HG03575 (cell line): ENCODE results near the gene FAM124A.

Experiments used
- ATAC-seq: cut with Tn5 transposase; IDR thresholded peaks from one replicate; pipeline ENCODE4 v1.9.1; 2021; ENCODE audit not compliant: unreplicated experiment, insufficient number of reproducible peaks, low FRiP score; ENCODE audit errors: extremely low read depth

Gene FAM124A

GRCh38 chr13:51222037-51222685, at the start of gene FAM124A:
Gene FAM124A (plus strand): TSS chr13:51222398. CDS start chr13:51222502, 104 bp downstream.
- ATAC-seq = no peak

- no peak for ATAC-seq
Observed at GRCh38 chr13:51175021-51175420, 47.2 kb upstream of the FAM124A start.

DNA sequence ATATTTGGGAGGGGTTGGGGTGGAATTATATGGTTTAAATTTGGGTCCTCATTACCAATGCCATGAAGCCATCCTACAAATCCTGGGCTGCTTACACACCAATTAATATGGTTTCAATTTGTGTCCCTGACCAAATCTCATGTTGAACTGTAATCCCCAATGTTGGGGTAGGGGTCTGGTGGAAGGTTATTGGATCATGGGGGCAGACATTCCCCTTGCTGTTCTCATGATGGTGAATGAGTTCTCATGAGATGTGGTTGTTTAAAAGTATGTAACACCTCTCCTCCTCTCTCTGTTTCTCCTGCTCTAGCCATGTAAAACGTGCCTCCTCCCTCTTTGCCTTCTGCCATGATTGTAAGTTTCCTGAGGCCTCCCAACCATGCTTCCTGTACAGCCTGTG, 46.6 kb upstream of the FAM124A start:
- no peak for ATAC-seq

GRCh38 chr13:51177188-51177587, 45.0 kb upstream of the FAM124A start:
- ATAC-seq = no peak

DNA sequence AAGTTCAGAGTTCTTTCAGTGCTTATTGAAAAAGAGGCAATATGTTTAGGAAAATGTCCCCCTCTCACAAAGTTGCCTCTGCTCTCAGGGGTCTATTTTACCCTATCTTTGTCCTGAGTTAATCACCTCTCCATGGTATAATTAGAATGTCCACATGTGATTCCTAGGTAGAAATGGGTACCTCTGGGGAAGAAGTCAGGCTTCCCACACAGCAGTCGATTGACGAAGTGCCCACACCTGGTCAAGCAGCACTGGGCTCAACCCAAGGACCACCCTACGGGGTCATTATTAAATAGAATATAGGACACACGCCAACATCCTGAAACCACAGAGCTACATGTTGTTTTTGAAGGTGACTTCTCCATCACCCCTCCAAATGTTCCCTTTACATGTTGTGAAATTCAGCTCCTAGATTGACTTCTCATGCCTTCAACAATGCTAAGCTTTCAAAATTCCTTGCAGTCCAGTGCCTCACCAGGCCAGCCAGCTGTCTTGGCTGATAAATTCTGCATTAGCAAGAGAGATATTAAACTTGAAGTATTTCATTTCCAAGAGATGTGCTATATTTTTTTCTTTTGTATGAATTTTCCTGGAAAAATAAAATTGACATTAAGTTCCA, 43.6 kb upstream of the FAM124A start:
- ATAC-seq = no peak

GRCh38 chr13:51179432-51179971, 42.7 kb upstream of the FAM124A start:
- ATAC-seq = no peak

DNA sequence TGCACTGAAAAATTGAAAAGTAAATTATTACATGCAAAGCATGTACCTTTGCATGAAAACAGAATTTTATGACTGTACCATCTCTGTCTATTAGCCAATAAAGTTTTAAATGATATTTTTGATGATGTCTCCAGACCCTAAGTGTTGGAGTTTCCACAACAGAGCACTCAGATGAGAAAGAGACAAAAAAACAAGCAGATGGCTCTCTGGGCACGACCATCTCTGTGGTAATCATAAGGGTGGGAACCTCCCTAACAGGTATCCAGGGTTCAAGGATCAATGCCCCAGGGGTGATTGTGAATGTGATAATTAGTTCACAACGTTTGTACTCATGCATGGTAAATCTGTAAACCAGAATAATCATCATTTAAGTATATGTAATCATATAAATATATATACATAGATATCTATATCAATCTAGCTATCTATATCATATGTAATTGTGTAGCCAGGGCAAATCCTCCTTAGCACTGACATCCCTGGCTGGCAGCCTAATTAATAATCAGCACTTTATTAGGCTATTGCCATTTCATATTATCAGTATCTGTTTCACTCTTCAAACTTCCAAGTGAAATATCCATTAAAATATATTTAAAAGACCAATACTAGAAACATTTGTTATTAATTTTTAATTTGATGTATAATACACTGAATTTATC, 41.2 kb upstream of the FAM124A start:
- no peak for ATAC-seq

- no peak for ATAC-seq
Observed at GRCh38 chr13:51181786-51182383, 40.3 kb upstream of the FAM124A start.

DNA sequence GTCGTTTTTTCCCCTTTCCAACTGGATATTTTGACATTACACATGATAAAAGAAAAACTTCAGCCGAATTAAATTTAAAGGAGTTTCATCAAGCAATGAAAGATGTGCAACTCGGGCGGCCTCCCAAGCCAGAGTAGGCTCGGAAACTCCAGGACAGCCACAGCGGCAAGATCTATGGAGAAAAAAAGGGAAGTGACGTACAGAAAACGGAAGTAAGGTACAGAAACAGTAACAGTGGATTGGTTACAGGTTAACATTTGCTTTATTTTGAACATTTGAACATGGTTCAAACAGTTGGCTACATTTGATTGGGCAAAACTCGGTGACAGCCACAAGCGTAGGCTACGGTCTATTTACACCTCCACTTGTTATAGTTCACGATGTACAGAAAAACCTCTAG, 30.5 kb upstream of the FAM124A start:
- no peak for ATAC-seq

- no peak for ATAC-seq
Observed at GRCh38 chr13:51192348-51192747, 29.9 kb upstream of the FAM124A start.

DNA sequence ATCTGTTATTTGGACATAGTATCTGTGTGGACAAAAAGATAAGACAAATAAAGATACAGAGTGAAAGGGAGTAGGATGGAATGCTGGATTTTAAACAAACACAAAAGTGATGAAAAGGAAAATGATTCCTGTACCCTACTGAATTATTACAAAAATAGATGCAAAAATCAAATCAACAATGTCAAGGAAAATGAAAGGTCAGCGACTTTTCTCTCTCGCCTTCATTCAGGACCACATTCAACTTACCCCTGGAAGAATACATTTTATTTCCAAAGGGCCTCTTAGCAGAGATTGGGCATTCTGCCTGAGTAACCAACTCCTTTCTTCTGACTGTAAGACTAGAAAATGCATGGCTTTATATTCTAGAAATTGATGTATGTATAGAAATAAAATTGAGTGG, 28.8 kb upstream of the FAM124A start:
- ATAC-seq = no peak

DNA sequence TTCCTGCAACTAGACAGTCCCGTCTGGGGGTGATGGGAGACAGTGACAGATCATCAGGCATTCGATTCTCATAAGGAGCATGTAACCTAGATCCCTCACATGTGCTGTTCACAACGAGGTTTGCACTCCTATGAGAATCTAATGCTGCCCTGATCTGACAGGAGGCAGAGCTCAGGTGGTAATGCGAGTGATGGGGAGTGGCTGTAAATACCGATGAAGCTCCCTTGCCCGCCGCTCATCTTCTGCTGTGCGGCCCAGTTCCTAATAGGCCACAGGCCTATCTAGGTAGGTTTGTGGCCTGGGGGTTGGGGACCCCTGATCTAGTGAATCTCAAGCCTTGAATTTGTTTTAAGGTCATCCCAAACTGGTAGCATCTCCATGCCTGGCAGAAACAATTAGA, 27.3 kb upstream of the FAM124A start:
- no peak for ATAC-seq

- no peak for ATAC-seq
Observed at GRCh38 chr13:51201886-51202285, 20.3 kb upstream of the FAM124A start.

DNA sequence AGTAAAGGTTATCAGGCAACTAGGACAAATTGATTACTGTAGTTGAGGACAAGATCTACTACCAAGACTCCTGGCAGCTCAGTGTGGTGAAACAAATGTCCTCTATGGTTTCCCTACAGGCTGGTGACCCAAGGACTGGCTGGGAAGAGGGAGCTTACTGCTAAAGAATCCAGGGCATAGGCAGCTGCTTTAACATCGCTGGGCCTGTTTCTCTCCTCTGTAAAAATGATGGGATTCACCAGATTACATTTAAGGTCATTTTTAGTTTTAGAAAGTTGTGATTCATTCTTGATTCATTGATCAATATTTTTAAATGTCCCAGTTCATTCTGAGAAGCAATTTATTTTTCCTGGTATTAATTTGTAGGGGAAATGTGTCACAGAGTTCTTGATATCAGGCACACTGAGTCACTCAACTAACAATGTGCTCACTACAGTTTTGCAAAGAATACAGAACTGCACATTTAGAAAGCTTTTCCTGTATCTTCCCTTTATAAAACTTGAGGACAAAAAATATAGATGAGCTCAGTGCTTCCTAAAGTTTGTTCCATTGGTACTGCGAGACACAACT, 19.6 kb upstream of the FAM124A start:
- no peak for ATAC-seq

DNA sequence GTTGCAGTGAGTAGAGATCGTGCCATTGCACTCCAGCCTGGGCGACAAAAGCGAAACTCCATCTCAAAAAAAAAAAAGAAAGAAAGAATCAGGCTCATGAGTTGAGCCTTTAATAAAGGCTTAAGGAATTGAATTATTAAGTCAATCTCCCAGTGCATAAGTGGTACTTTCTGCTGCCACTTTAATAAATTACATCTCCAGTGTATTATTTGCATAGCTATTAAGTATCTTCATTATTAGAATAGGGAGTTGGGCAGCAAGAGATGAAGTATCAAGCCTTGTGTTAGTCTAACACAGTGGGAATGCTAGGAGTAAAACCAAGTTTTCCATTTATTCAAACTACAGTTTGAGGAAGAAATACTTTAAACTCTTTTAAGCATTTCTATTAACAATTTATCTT, 15.6 kb upstream of the FAM124A start:
- no peak for ATAC-seq

GRCh38 chr13:51207881-51208280, 14.3 kb upstream of the FAM124A start:
- ATAC-seq = no peak

DNA sequence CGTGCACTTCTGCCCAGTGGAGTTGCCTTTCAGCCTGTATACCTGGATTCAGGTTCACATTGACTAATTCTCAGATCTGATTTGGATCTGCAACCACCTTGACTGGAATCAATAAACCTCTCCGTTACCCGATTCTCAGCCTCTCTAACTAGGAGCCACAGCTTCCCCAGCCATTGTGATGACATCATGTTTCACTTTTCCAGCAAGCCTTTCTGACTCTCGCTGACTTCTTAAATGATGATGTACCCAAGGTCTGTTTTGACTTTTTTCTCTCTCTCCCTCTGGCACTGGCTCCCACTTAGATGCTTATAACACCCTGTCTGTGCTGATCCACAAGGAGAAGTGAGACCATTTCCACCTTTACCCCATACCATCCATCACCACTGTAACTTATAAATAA, 13.5 kb upstream of the FAM124A start:
- no peak for ATAC-seq

- no peak for ATAC-seq
Observed at GRCh38 chr13:51211910-51212309, 10.3 kb upstream of the FAM124A start.

GRCh38 chr13:51212758-51213157, 9.4 kb upstream of the FAM124A start:
- ATAC-seq = no peak
